Measurements from ENCODE around the gene ELMO3.
A peak's percentile ranks its signal among the peaks of the same experiment; 100 is the strongest.

ELMO3 gene

DNA sequence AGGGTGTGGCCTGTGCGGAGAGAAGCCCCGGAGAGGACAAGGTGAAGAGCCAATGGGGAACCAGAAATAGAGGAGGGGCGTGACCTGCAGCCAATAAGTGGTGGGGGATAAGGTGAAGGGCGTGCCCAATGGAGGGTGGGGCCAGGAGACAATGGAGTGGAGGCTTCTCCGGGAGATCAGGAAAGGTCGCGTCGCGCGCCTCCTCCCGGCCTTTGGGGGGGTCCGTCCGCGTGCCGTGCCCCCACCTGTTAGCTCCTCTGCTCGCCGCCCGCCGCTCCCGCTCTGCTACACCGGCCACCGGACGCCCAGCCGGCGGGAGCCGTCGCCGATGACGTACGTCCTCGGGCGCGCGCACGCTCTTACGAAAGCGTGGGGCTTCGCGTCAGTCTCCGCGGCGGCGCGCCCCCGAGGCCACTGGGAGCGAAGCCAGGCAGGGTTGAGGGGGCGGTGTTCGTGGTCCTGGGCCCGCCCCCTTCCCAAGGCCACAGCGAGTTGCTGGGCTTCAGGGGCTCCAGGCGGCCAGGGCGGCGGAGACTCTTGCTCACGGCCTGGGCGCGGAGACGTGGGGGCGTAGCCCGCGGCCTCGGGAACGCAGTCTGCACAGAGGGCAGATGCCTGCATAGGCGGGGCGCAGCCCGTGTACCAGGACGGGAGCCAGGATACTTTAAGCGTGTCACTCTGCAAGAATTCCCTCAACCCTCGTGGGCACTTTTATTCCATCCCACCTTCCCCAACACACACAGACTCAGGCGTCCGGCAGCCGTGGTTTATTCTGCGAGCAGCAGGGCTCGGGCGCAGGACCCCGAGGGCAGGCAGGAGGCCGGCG is 15.1 kb upstream of the ELMO3 start, which contains the start of gene MATCAP1:
TSS of gene MATCAP1 (minus strand) at position 337 of the 826 bp plus-strand sequence. CDS start 3,353 bp downstream, outside the sequence.
- FAIRE-seq = peak; percentile 97

DNA sequence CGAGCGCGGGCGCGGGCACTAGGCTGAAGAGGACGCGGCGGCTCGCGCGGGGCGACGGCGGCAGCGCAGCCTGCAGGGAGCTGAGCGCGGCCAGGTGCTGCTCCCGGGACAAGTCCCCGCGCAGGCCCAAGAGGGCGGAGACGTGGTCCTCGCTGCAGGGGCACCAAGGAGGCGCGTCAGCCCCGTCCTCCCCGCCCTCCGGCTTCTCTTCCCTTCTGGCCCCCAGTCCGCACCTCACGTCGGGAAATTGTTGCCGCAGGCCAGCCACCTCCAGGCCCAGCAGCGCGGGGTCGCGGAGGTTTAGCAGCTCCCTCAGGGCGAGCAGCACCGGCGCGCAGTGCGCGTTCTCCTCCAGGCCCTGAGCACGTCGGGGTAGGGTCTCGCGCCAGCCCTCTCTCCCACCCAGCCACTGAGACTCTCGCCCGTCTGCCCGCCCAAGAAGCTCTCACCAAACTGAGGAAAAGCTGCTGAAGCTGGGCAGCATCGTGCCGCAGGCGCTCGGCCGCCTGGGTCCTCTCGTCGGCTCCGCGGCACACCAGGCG is 14.4 kb upstream of the ELMO3 start:
- FAIRE-seq = no peak

DNA sequence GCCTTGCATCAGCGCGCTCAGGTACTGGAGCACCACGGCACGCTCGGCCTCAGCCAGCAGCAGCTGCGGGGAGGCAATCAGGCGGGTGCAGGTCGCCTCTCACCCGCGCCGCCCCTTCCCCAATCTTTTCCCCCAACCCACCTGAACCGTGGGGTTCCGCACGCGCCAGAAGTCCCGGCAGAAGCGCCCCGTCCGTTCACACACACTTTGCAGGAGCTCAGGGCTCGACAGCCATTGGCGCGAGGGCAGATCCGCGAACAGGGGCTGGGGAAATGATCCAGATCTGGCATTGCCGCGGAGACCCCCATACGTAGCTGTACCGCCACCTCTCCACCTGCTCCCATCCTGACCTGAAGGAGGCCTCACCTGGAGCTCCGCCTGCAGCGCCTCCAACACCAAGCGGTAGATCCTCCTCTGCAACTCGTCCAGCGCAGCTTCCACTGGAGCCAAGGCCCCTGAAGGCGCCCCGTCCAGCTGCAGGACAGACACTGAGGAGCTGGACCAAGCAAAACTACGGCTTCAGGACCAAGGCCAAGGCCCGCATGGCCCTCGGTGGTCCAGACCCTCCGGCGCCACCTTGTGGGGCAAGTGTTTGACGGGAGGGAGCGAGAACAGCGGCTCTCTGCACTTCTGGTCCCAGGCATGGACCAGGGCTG is 13.8 kb upstream of the ELMO3 start:
- peak; percentile 84 for FAIRE-seq

- no peak for FAIRE-seq
Observed at GRCh38 chr16:67185651-67186134, 13.2 kb upstream of the ELMO3 start.

DNA sequence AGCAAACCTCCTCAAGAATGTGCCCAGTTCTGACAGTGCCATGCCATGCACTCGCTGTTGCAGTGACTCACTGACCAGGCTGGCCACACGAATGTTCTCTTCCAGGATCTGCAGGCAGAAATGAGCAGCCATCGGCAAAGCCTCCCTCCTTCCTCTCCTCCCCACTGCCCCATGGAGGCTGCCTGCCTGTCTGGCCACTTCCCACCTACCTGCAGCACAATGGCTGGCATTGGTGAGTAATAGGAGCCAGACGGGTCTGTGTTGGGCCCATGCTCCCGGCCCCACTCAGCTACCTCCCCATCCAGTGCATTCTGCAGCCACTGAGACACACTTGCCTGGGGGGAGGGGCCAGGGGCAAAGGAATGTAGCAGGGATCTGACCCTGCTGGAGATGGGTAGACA is 12.4 kb upstream of the ELMO3 start:
- no peak for FAIRE-seq

DNA sequence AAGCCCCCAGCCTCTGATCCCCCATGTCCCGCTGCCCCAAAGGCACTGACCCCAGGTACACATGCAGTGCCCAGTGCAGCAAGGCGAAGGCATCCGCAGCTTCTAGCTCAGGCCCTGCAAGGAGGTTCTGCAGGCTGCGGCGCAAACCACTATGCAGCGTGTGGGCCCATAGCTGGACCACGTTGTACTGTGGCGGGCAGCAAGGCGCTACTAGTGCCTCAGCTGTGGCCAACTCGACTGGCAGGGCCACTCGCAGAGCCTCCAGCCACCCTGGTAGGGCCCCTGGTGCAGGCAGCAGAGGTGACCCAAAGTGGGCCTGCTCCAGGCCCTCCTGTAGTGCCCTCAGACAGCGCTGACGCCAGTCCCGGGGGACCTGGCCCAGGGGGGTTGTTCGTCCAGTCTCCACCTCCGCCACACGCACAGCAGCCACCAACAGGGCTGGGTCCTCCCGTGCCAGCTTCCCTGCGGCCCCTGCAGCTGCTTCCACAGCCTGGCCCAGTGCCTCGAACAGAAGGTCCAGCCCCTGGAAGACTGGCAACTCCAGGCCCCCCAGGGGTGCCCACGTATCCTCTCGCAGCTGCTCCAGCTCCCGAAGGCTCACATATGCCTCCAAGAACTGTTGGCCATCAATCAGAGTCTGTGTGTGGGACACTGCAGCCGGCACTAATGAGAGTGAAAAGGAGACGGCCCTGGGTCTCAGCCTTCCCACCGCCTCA is 11.6 kb upstream of the ELMO3 start:
- no peak for FAIRE-seq

- no peak for FAIRE-seq
Observed at GRCh38 chr16:67188323-67188722, 10.6 kb upstream of the ELMO3 start.

DNA sequence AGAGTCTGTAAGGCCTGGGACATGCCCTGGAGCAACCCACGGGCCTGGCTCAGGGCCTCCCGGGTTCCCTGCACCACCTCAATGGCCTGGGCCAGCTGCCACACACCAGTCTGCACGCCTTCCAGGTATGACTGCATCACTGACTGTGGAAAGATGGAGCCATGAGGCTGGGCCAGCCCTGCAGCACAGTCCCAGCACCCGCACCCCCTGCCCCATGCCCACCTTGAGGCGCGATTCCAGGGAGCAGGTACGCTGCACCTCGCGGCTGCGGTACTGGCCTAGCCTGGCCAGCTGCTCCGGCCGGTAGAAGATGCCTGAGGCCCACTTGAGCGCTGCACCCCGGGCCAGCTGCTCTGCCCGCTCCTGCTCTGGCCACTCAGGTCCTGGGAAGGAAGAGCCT is 10.1 kb upstream of the ELMO3 start:
- no peak for FAIRE-seq

DNA sequence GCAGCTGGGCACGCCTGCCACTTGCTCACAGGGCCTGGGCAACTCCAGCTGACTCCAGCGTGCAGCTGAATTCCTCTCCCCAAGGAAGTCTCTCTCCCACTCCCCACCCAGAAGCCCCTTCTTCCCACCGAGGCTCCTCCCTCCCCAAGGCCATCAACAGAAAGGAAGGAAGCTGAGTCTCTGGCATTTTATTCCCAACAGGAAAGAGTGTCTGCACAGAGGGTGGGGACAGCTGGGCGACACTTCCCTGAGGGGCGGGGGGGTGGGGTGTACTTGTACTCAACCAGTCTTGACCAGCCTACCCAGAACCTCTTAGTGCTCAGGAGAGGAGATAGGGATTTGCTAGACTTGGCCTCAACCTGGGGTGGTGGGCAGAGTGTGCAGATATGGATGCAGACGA is 8.9 kb upstream of the ELMO3 start, which contains the start of gene EXOC3L1:
TSS of gene EXOC3L1 (minus strand) at position 96 of the 400 bp plus-strand sequence. CDS start 460 bp downstream, outside the sequence.
- FAIRE-seq = no peak

DNA sequence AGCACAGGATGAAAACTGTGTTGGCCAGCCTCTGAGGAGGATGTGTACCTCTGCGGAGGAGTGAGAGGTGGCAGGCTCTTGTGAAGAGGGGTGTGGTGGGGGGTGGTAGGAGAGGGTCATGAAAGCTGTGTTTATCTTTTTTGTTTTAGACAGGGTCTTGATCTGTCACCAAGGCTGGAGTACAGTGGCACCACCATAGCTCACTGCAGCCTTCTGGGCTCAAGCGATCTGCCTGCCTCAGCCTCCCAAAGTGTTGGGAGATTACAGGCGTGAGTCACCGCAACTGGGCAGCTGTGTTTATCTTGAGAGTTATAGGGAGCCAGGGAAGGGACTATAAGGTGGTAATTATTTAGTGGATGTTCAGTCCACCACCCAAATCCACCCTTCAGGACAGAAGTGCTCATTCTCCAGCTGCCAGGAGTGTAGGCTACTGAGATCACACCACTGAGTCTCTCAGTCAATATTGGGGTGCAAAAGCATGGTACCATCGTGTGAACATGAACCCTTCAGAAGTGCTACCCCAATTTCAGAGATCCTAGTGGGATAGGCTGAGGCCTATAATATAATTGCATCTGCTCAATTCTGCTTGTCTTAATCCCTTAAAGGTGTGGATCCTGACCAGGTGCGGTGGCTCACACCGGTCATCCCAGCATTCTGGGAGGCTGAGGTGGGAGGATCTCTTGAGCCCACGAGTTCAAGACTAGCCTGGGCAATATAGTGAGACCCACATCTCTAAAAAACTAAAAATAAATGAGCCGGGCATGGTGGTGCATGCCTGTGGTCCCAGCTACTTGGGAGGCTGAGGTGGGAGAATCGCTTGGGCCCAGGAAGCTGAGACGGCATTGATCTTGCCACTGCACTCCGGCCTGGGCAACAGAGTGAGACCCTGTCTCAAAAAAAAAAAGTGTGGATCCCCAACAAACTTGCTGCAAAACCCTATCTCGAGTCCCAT is 8.2 kb upstream of the ELMO3 start:
- no peak for FAIRE-seq

GRCh38 chr16:67191411-67191994 is 7.4 kb upstream of the ELMO3 start:
- no peak for FAIRE-seq

GRCh38 chr16:67191995-67192681 is 6.8 kb upstream of the ELMO3 start, which contains the start of gene E2F4:
E2F4 (plus strand) TSS chr16:67192155; CDS start chr16:67192228, 73 bp downstream.
- peak; percentile 77 for FAIRE-seq

DNA sequence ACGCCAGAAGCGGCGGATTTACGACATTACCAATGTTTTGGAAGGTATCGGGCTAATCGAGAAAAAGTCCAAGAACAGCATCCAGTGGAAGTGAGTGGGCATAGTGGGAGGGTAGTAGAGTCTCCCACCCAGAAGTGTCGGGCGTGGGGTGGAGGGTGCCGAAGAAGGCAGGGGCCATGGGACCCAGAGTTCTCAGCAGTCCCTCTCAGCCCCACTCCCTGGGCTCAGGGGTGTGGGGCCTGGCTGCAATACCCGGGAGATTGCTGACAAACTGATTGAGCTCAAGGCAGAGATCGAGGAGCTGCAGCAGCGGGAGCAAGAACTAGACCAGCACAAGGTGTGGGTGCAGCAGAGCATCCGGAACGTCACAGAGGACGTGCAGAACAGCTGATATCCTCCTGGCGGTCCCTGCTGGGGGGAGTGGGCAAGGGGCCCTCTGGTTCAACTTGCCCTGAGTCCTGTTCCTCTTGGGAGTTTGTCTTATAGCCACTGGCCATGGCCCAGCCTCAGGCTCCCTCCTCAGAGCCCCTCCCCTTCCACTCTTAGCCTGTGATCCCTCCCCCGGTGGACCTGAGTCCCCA is 6.1 kb upstream of the ELMO3 start:
- FAIRE-seq = no peak

GRCh38 chr16:67193536-67193935 is 5.4 kb upstream of the ELMO3 start:
- FAIRE-seq = no peak

DNA sequence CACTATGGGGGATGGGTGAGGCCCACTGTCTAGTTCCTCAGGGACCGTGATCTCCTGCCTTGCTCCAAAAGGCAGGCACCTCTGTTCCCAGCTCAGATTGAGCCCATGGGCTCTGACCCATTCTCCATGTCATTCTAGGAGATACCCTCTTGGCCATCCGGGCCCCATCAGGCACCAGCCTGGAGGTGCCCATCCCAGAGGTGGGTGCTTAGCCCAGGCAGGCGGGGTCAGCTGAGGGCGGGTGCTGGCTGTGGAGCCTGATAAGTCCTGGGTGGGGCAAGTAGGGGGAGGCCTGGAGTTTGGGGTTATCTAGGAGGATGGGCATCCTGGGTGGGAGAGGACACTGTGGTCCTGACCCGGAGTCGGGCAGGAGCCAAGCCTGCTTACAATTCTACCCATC is 4.7 kb upstream of the ELMO3 start:
- FAIRE-seq = no peak

- FAIRE-seq = no peak
Observed at GRCh38 chr16:67195676-67196075, 3.3 kb upstream of the ELMO3 start.

DNA sequence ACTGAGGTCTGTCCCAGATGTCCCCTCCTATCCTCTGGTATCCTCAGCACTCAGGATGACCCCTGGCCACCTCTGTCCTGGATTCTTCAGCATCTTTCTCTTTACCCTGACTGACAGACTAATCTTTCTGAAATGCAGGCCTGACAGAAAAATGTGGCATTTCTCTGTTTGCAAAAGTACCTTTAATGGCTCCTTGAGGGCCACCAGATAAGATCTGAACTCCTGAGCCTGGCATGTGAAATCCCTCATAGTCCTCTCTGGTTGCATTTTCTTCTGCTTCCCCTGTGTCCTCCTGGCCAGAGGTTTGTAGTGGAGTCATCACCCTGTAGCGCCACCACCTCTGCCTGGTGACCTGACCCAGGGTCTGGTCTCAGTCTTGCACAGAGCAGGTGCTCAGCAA is 2.0 kb upstream of the ELMO3 start:
- no peak for FAIRE-seq

GRCh38 chr16:67197704-67198103 is 1.2 kb upstream of the ELMO3 start:
- no peak for FAIRE-seq

DNA sequence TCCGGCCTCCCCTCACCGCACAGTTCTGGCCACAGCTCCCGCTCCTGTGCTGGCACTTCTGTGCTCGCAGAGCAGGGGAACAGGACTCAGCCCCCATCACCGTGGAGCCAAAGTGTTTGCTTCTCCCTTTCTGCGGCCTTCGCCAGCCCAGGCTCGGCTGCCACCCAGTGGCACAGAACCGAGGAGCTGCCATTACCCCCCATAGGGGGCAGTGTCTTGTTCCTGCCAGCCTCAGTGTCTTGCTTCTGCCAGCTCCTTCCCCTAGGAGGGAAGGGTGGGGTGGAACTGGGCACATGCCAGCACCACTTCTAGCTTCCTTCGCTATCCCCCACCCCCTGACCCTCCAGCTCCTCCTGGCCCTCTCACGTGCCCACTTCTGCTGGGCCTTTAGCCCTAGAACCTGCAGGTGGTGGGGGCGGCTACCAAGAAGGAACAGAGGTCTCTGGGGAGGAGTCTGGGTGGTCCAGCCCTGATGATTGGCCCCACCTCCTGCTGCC is 645 bp upstream of the ELMO3 start:
- no peak for FAIRE-seq

GRCh38 chr16:67199808-67200198 is 872 bp downstream of the ELMO3 start:
- no peak for FAIRE-seq

All from G401.6 (cell line).